ENCODE results near the gene DISP3.

GRCh38 chr1:11500881-11501280 lies 21.9 kb downstream of the DISP3 start:
- TF ChIP-seq CTCF (IDR thresholded peaks at IDR 0.05): no peak
- TF ChIP-seq POLR2A (IDR thresholded peaks at IDR 0.05): no peak
